Measurements from ENCODE around the gene DDX19B.
"Not testable (repeated sequence)": the region's sequence is repeated elsewhere in the genome, so short reads cannot be mapped to it uniquely, and the experiment has no call there.

DDX19B gene

GRCh38 chr16:70289229-70290094, 9.5 kb upstream of the DDX19B start, which contains the start of gene AARS1:
TSS of gene AARS1 (minus strand) at chr16:70289506. CDS start at chr16:70282763, 6,743 bp downstream.
- DNase-seq: peak; percentile 99

- DNase-seq: no peak
Measured at GRCh38 chr16:70290949-70291519, 8.0 kb upstream of the DDX19B start.

GRCh38 chr16:70292148-70292547, 6.8 kb upstream of the DDX19B start:
- DNase-seq: not testable (repeated sequence)

GRCh38 chr16:70294385-70295025, 4.5 kb upstream of the DDX19B start:
- DNase-seq: no peak

GRCh38 chr16:70295634-70296033, 3.4 kb upstream of the DDX19B start:
- no peak for DNase-seq

GRCh38 chr16:70301121-70301520, 2.1 kb downstream of the DDX19B start:
- DNase-seq: no peak

- no peak for DNase-seq
Measured at GRCh38 chr16:70302745-70303144, 3.8 kb downstream of the DDX19B start.

GRCh38 chr16:70304892-70305448, 6.0 kb downstream of the DDX19B start:
- DNase-seq: peak; percentile 54

GRCh38 chr16:70306880-70307279, 7.9 kb downstream of the DDX19B start:
- DNase-seq: no peak

- not testable (repeated sequence) for DNase-seq
Measured at GRCh38 chr16:70307726-70308125, 8.7 kb downstream of the DDX19B start.

GRCh38 chr16:70320121-70320520, 21.1 kb downstream of the DDX19B start:
- DNase-seq: no peak

GRCh38 chr16:70324998-70325747, 26.2 kb downstream of the DDX19B start:
- no peak for DNase-seq

- no peak for DNase-seq
Measured at GRCh38 chr16:70331091-70331490, 32.1 kb downstream of the DDX19B start.

GRCh38 chr16:70331588-70332358, 32.8 kb downstream of the DDX19B start:
- DNase-seq: no peak

- DNase-seq: not testable (repeated sequence)
Measured at GRCh38 chr16:70332728-70333127, 33.7 kb downstream of the DDX19B start.

GRCh38 chr16:70337814-70338213, 38.8 kb downstream of the DDX19B start:
- DNase-seq: no peak

- DNase-seq: no peak
Measured at GRCh38 chr16:70341600-70341999, 42.6 kb downstream of the DDX19B start.

- DNase-seq: no peak
Measured at GRCh38 chr16:70342016-70342415, 43.0 kb downstream of the DDX19B start.

- no peak for DNase-seq
Measured at GRCh38 chr16:70345840-70346239, 46.9 kb downstream of the DDX19B start.

- no peak for DNase-seq
Measured at GRCh38 chr16:70348991-70349390, 50.0 kb downstream of the DDX19B start.

GRCh38 chr16:70349783-70350182, 50.8 kb downstream of the DDX19B start:
- peak; percentile 31 for DNase-seq

GRCh38 chr16:70359552-70359951, 60.6 kb downstream of the DDX19B start:
- no peak for DNase-seq
